GM20000 (cell line): ENCODE results near the gene ZFHX2.

Experiments used
- DNase-seq: peaks from one replicate; pipeline ENCODE4 v3.0.0; 2012; ENCODE audit warnings: low spot score
- CTCF ChIP-seq: IDR thresholded peaks from 2 replicates; pipeline ENCODE4 v1.5.1; 2012; ENCODE audit warnings: mild to moderate bottlenecking, control low read depth; ENCODE audit errors: extremely low read depth, missing control alignments

The ZFHX2 gene

GRCh38 chr14:23536494-23536893, 15.1 kb downstream of the ZFHX2 start:
- no peak for TF ChIP-seq CTCF
- no peak for DNase-seq

DNA sequence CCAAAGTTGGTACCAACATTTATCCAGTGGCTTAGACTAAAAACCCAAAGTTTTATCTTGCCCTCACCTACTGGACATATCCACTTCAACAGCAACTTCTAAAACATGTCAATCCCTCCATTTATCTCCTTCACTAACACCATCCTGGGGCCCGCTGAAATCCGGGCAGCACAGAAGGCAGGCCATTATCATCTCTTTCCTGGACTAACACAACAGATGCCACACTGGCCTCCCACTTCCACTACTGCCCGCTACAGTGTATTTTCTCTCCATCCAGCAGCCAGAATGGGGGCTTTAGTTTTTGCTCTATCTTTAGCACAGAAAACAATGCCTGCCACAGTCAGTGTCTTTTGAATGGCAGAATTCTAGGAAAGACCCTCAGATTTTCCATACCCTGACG, 15.6 kb downstream of the ZFHX2 start:
- DNase-seq = no peak
- no peak for TF ChIP-seq CTCF

- no peak for DNase-seq
- TF ChIP-seq CTCF = no peak
These were observed 17.7 kb downstream of the ZFHX2 start for GRCh38 chr14:23533652-23534435.

- no peak for DNase-seq
- no peak for TF ChIP-seq CTCF
These were observed 18.9 kb downstream of the ZFHX2 start for GRCh38 chr14:23532658-23533057.

DNA sequence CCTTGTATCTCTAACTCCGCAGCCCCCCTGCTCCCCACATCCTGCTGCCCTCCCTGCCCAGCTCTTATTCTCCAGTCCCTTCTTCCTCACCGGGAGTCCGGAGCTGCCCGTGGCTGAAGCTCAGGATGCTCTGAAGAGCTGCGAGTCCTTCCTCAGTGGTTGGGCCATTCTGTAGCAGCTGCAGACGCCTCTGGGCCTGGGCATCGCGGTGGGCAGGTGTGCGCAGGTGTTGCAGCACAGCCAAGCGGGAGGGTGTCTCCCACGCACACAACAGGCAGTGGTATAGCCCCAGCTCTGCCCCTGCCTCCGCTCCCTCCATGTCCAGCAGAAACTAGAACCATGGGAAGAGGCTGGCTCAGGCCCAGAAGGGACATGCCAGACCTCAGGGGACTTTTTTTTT, 20.2 kb downstream of the ZFHX2 start:
- TF ChIP-seq CTCF = no peak
- no peak for DNase-seq

DNA sequence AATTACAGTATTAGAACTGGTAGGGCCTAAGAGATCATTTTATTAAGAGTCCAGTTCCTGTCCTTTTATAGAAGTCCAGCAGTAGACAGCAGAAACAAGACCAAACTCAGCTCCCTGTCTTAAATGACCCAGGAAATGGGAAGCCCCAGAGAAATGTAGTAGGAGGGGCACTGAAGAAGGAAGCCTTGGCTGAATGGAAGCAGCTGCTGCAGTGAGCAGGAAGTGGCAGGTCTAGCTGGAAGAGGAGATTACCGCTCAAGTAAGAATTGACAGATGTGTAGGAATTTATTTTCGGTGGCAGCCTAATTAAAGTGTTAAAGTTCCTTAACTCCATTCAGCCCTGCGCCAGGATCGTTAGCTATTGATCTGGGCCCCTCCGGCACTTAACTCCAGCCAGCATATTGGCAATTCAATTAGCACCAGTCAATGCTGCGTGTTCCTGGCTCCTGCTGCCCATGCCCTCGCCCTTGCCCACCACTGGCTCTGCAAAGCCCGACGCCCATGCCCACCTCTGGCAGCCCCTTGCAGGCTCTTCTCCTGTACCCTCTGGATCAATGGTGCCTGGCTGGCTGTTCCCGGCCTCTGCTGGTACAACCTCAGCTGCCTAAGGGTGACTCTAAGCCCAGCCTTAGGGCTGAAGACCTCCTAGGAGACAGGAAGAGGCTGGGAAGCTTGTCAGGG, 21.1 kb downstream of the ZFHX2 start:
- DNase-seq = no peak
- no peak for TF ChIP-seq CTCF

- no peak for TF ChIP-seq CTCF
- DNase-seq = no peak
These were observed 22.5 kb downstream of the ZFHX2 start for GRCh38 chr14:23529016-23529415.
